Nephron (organoid): ENCODE results near the gene KCNT1.

Experiments used
- H3K27ac Mint-ChIP-seq, 3 experiments: 2 replicates each; pipeline ENCODE4 v1.8.0; 2020; ENCODE audit warnings: mixed read lengths in 3 of 3, mild to moderate bottlenecking in 2 of 3, moderate library complexity in 1 of 3
- H3K27me3 Mint-ChIP-seq: 2 replicates; pipeline ENCODE4 v1.8.0; 2021; ENCODE audit warnings: low read depth, mild to moderate bottlenecking, moderate library complexity, mixed read lengths
- H3K36me3 Mint-ChIP-seq: 2 replicates; pipeline ENCODE4 v1.8.0; 2020; ENCODE audit warnings: low read depth, mixed read lengths
- H3K4me1 Mint-ChIP-seq: 2 replicates; pipeline ENCODE4 v1.8.0; 2020; ENCODE audit warnings: mixed read lengths
- H3K4me3 Mint-ChIP-seq, 3 experiments: 2 replicates each; pipeline ENCODE4 v1.8.0; 2020; ENCODE audit warnings: mild to moderate bottlenecking in 3 of 3, mixed read lengths in 3 of 3, moderate library complexity in 2 of 3
- H3K9me3 Mint-ChIP-seq: 2 replicates; pipeline ENCODE4 v1.8.0; 2020; ENCODE audit warnings: mixed read lengths
- TF ChIP-seq, protein P1 (sequence below), 3 experiments: fragments of 200-600 bp; sonication (generic); IDR thresholded peaks; one replicate each; pipeline ENCODE4 v1.5.0; 2021; ENCODE audit warnings: antibody characterized with exemption in 3 of 3; ENCODE audit not compliant: unreplicated experiment in 3 of 3

Gene KCNT1

DNA sequence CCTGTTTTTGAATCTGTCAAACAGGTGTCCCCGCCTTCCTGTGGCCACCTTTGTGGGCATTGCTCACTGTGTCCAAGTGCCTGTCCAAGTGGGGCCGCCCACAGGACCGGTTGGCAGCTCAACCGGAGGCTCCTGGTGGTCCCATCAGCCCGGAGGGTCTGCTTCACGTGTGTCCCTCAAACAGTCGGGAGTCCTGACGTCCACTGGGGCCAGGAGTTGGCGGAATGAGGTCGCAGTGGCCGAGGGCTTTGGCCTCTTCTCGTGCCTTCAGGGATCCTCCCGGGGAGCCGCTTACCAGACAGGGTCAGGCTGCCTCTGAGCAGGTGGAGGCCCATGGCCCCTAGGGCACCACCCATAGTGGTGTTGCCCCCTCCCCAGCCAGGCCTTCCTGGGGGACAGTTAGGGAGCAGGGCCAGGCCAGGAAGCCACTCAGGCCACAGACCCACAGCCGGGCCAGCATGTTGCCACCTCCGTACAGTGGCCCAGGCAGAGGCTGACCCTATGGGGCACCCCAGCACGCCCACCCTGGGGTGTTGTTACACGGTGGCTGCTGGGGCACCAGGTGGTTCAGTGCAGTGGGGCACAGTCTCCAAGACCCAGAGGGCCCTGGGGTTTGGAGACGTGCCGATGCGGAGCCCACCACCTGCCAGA, 69.5 kb downstream of the KCNT1 start:
- TF ChIP-seq, protein P1, sequence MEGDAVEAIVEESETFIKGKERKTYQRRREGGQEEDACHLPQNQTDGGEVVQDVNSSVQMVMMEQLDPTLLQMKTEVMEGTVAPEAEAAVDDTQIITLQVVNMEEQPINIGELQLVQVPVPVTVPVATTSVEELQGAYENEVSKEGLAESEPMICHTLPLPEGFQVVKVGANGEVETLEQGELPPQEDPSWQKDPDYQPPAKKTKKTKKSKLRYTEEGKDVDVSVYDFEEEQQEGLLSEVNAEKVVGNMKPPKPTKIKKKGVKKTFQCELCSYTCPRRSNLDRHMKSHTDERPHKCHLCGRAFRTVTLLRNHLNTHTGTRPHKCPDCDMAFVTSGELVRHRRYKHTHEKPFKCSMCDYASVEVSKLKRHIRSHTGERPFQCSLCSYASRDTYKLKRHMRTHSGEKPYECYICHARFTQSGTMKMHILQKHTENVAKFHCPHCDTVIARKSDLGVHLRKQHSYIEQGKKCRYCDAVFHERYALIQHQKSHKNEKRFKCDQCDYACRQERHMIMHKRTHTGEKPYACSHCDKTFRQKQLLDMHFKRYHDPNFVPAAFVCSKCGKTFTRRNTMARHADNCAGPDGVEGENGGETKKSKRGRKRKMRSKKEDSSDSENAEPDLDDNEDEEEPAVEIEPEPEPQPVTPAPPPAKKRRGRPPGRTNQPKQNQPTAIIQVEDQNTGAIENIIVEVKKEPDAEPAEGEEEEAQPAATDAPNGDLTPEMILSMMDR (IDR thresholded peaks at IDR 0.05; ENCODE audit: unreplicated experiment in 3 of 3), result no peak
- Mint-ChIP-seq H3K4me3 (no peak overlapping the region), H3K4me1 (no peaks in the 10 kb centered on the region), H3K9me3 (peaks cover 3% of the 10 kb centered on the region), H3K27me3 (peaks cover 3% of the 10 kb centered on the region), H3K36me3 (no peaks in the 10 kb centered on the region), H3K27ac (no peak overlapping the region)

DNA sequence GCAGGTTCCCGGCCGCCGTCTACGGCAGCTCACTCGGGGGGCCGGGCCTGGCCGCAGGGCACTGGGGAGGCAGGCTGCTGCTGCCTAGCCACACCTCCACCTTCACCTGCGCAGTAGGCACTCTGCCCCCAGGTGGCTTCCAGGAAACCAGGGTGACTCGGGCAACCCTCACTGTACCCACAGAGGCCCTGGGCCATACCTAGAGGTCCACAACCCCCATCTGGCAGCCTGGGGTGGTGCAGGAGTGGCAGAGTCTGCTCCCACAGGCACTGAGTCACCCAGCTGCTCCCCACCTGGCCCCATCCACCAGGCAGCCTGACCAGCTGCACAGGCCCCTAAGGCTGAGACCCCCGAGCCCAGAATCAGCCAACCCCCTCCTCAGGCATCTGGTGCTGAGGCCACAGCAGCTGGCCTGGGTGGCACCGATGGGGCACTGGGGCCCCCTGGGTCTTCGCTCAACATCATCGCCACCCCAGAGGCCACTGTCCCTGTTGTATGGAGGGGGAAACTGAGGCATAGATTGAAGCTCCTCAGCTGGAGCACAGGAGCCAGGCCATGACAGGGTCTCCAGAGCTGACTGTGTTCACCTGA, 70.2 kb downstream of the KCNT1 start:
- H3K27me3 Mint-ChIP-seq, result peaks cover 3% of the 10 kb centered on the region
- TF ChIP-seq, protein P1 (IDR thresholded peaks at IDR 0.05; ENCODE audit: unreplicated experiment in 3 of 3), result no peak
- H3K4me3 Mint-ChIP-seq, result no peak overlapping the region
- no peaks in the 10 kb centered on the region for H3K4me1 Mint-ChIP-seq
- H3K27ac Mint-ChIP-seq, result no peak overlapping the region
- no peaks in the 10 kb centered on the region for H3K36me3 Mint-ChIP-seq
- H3K9me3 Mint-ChIP-seq, result no peaks in the 10 kb centered on the region

DNA sequence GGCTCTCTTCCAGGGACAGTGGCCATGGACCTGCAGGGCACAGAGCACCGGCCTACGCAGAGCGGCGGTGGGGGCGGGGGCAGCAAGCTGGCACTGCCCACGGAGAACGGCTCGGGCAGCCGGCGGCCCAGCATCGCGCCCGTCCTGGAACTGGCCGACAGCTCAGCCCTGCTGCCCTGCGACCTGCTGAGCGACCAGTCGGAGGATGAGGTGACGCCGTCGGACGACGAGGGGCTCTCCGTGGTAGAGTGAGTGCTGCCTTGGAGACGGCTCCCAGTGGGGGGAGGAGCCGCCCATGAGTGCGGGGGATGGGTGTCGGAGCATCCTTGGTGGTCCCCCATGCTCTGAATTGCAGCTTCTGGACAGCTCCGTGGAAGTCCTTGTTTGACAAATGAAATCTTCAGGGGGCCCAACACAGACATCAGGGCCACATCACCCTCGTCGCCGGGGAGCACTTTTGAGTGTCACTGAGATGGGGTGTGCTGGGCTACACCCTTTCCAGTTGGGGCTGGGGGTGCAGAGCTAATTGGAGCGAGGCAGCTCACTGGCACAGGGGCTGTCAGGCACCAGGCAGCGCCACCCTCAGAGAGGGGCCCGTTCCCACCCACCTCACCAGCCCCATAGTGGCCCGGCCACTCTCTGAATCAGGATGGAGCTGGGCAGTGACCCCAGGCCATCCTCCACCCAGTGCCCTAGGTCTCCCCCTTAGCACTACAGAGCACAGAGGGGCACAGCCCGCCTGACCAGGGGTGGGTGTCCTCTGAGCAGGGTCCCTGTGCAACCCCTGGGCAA, 70.9 kb downstream of the KCNT1 start:
- Mint-ChIP-seq H3K4me3 (no peak overlapping the region), H3K4me1 (no peaks in the 10 kb centered on the region), H3K27me3 (peaks cover 3% of the 10 kb centered on the region), H3K9me3 (no peaks in the 10 kb centered on the region), H3K36me3 (no peaks in the 10 kb centered on the region), H3K27ac (no peak overlapping the region)
- TF ChIP-seq, protein P1 (IDR thresholded peaks at IDR 0.05; ENCODE audit: unreplicated experiment in 3 of 3), result no peak

DNA sequence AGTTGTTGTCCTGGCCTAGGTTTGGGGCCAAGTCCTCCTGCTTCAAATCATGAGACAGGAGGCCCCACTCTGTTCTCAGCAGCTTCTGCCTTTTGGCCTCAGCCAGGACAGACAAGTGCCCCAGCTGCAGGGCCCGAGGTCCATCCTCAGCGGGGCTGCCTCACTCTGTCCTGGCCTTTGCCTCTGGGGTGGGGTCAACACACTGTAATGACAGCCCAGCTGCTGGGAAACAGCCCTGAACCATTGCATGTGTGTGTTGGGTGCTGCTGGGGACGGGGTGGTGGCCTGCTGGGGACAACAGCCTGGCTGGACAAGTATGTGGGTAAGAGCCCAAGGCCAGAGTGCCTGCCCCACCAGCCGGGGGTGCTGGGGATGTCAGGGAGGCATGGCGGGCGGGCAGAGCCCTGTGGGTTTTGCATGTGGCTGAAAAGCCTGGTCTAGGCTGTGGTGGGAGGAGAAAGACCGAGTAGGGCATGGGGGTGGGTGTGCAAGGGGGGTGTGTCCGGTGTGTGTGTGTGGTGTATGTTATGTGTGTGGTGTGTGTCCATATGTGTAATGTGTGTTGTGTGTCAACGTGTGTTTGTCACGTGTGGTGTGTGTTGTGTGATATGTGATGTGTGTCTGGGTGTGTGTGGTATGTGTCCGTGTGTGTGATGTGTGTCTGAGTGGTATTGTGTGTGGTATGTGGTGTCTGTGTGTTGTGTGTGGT, 71.7 kb downstream of the KCNT1 start:
- Mint-ChIP-seq H3K4me3 (no peak overlapping the region), H3K36me3 (no peaks in the 10 kb centered on the region), H3K4me1 (no peaks in the 10 kb centered on the region), H3K27ac (no peak overlapping the region), H3K27me3 (peaks cover 3% of the 10 kb centered on the region), H3K9me3 (no peaks in the 10 kb centered on the region)
- TF ChIP-seq, protein P1 (IDR thresholded peaks at IDR 0.05; ENCODE audit: unreplicated experiment in 3 of 3), result no peak

DNA sequence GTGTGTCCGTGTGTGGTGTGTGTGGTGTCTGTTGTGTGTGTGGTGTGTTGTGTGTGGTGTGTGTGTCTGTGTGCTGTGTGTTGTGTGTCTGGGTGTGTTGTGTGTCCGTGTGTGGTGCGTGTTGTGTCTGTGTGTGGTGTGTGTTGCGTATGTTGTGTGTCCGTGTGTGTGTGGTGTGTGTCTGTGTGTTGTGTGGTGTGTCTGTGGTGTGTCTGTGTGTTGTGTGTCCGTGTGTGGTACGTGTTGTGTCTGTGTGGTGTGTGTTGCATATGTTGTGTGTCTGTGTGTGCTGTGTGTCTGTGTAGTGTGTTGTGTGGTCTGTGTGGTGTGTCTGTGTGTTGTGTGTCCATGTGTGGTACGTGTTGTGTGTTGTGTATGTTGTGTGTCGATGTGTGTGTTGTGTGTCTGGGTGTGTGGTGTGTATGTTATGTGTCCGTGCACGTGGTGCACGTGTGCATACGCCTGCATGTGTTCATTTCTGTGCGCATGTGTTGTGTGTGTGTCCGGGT, 72.3 kb downstream of the KCNT1 start:
- no peaks in the 10 kb centered on the region for H3K27me3 Mint-ChIP-seq
- H3K9me3 Mint-ChIP-seq, result no peaks in the 10 kb centered on the region
- TF ChIP-seq, protein P1 (IDR thresholded peaks at IDR 0.05; ENCODE audit: unreplicated experiment in 3 of 3), result no peak
- no peak overlapping the region for H3K27ac Mint-ChIP-seq
- no peak overlapping the region for H3K4me3 Mint-ChIP-seq
- H3K36me3 Mint-ChIP-seq, result no peaks in the 10 kb centered on the region
- no peaks in the 10 kb centered on the region for H3K4me1 Mint-ChIP-seq
